ENCODE measurements around the gene PEPD.

PEPD gene

GRCh38 chr19:33450689-33451088 lies 70.9 kb downstream of the PEPD start:
- no peak for DNase-seq (ENCODE audit: extremely low spot score)
- CTCF ChIA-PET = no interaction called here
- POLR2A ChIA-PET = no interaction called here
- TF ChIP-seq SP1 (IDR thresholded peaks at IDR 0.05) (no peak), NFRKB (IDR thresholded peaks at IDR 0.05) (no peak), L3MBTL2 (conservative IDR thresholded peaks at IDR 0.05) (no peak), ZNF384 (IDR thresholded peaks at IDR 0.05) (no peak), ARNT (IDR thresholded peaks at IDR 0.05) (no peak), ELF4 (IDR thresholded peaks at IDR 0.05) (no peak), FOXM1 (IDR thresholded peaks at IDR 0.05; ENCODE audit: borderline replicate concordance) (no peak), BHLHE40 (IDR thresholded peaks at IDR 0.05; ENCODE audit: borderline replicate concordance) (no peak)
- TF ChIP-seq, protein P1, sequence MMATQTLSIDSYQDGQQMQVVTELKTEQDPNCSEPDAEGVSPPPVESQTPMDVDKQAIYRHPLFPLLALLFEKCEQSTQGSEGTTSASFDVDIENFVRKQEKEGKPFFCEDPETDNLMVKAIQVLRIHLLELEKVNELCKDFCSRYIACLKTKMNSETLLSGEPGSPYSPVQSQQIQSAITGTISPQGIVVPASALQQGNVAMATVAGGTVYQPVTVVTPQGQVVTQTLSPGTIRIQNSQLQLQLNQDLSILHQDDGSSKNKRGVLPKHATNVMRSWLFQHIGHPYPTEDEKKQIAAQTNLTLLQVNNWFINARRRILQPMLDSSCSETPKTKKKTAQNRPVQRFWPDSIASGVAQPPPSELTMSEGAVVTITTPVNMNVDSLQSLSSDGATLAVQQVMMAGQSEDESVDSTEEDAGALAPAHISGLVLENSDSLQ (IDR thresholded peaks at IDR 0.05) = no peak

DNA sequence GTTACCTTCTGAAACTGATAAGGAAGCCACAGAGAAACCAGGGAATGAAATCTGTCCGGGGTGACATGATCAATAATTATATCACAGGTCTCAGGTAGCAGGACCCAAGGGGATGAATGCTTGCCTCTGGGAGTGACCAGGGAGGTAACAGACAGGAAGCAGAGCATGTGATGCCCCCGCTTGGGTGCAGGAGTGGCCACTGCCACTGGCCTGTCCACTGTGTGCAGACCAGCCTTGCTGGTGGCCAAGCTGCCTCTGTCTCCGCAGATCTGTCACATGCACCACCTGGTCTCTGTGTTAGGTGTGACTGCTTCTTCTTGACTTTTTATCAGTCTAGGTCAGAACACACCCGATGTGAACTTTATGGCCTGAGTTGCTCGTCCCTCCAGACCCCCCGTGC lies 71.8 kb downstream of the PEPD start:
- DNase-seq (ENCODE audit: extremely low spot score) = no peak
- TF ChIP-seq ARNT (IDR thresholded peaks at IDR 0.05) (no peak), SP1 (IDR thresholded peaks at IDR 0.05) (no peak), CTBP1 (IDR thresholded peaks at IDR 0.05; ENCODE audit: borderline replicate concordance) (no peak), FOXM1 (IDR thresholded peaks at IDR 0.05; ENCODE audit: borderline replicate concordance) (no peak), NFRKB (IDR thresholded peaks at IDR 0.05) (no peak), FOXK2 (IDR thresholded peaks at IDR 0.05) (no peak), ELF4 (IDR thresholded peaks at IDR 0.05) (no peak), SUZ12 (IDR thresholded peaks at IDR 0.05) (no peak), HDGF (IDR thresholded peaks at IDR 0.05; ENCODE audit: borderline replicate concordance) (no peak), ZNF384 (IDR thresholded peaks at IDR 0.05) (no peak), BHLHE40 (IDR thresholded peaks at IDR 0.05; ENCODE audit: borderline replicate concordance) (no peak), TARDBP (IDR thresholded peaks at IDR 0.05) (no peak), LEF1 (IDR thresholded peaks at IDR 0.05; ENCODE audit: borderline replicate concordance) (no peak)
- CTCF ChIA-PET = no interaction called here
- POLR2A ChIA-PET = no interaction called here

DNA sequence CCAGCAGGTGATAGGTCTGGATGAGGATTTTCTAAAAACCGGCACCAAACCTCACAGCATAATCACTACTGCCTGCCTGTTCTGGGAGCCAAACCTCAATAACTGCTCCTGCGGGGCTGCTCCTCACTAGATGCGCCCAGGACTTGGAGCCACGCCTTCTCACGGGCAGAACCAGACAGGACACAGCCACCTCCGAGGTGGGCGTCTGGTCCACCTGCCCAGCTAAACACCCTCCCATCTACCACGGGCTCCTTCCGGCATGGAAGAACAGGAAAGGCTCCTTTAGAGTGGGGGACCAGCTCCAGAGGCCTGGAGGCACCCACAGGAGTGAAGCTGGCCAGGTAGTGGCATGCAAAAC lies 73.5 kb downstream of the PEPD start:
- POLR2A ChIA-PET = no interaction called here
- no peak for DNase-seq (ENCODE audit: extremely low spot score)
- CTCF ChIA-PET = no interaction called here
- TF ChIP-seq TARDBP (IDR thresholded peaks at IDR 0.05) (no peak), ZNF384 (IDR thresholded peaks at IDR 0.05) (no peak)

DNA sequence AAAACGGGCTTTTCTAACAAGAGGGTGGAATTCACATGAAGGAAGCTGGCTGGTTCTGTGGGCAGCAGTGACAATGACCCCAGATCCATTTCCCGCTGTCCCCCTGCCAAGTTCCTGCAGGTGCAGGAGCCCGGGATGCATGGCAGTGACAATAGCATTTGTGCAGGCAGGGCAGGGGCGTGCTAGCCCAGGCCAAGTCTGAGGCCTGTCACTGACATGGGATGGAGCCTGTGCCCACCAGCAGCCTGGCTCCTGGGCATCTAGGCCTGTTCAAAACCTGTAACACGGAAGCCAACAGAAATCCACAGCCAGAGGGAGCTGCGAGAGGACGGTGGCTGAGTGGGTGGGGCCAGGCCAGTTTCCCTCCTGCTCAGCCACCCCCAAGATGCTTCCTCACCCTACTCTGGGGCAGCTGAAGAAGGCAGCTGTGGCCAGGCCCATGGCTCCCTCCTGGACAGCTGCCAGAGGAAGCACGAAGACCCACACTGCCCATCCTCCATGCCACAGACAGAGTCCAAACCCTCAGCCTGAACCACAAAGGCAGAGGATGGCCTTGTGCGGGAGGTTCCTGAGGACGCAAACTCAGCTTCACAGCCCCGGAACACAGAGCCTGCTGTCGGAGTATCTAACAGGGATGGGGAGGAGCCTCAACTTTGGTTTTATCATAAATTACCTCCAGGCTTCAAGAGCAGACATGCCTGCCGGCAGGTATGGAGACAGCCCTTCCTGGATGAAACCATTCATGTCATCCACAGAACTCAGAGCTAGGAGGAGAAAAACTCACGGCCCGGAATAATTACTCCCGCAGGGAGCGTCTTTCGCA lies 74.0 kb downstream of the PEPD start:
- ChIA-PET CTCF (interaction anchor here (0.6 kb wide), 1 partner anchor 43 kb away, joined by 3 read pairs; no protein-coding TSS in a partner anchor), POLR2A (no interaction called here)
- TF ChIP-seq TARDBP (IDR thresholded peaks at IDR 0.05) = no peak
- TF ChIP-seq HDGF (IDR thresholded peaks at IDR 0.05; ENCODE audit: borderline replicate concordance) = no peak
- no peak for TF ChIP-seq SP1 (IDR thresholded peaks at IDR 0.05)
- no peak for TF ChIP-seq FOXA1 (IDR thresholded peaks at IDR 0.05)
- TF ChIP-seq, protein P1 (IDR thresholded peaks at IDR 0.05) = no peak
- TF ChIP-seq ELF4 (IDR thresholded peaks at IDR 0.05) = no peak
- no peak for TF ChIP-seq ARNT (IDR thresholded peaks at IDR 0.05)
- TF ChIP-seq BHLHE40 (IDR thresholded peaks at IDR 0.05; ENCODE audit: borderline replicate concordance) = no peak
- TF ChIP-seq SUZ12 (IDR thresholded peaks at IDR 0.05) = no peak
- no peak for TF ChIP-seq FOXM1 (IDR thresholded peaks at IDR 0.05; ENCODE audit: borderline replicate concordance)
- no peak for TF ChIP-seq CTBP1 (IDR thresholded peaks at IDR 0.05; ENCODE audit: borderline replicate concordance)
- no peak for TF ChIP-seq L3MBTL2 (conservative IDR thresholded peaks at IDR 0.05)
- TF ChIP-seq ZNF384 (IDR thresholded peaks at IDR 0.05) = no peak
- no peak for TF ChIP-seq LEF1 (IDR thresholded peaks at IDR 0.05; ENCODE audit: borderline replicate concordance)
- no peak for TF ChIP-seq FOXK2 (IDR thresholded peaks at IDR 0.05)
- no peak for DNase-seq (ENCODE audit: extremely low spot score)

- no peak for DNase-seq (ENCODE audit: extremely low spot score)
- no peak for TF ChIP-seq ARNT (IDR thresholded peaks at IDR 0.05)
- TF ChIP-seq ZNF384 (IDR thresholded peaks at IDR 0.05) = no peak
- TF ChIP-seq FOXK2 (IDR thresholded peaks at IDR 0.05) = no peak
- TF ChIP-seq, protein P1 (IDR thresholded peaks at IDR 0.05) = no peak
- TF ChIP-seq TARDBP (IDR thresholded peaks at IDR 0.05) = no peak
- TF ChIP-seq FOXA1 (IDR thresholded peaks at IDR 0.05) = no peak
- CTCF ChIA-PET = interaction anchor here (0.6 kb wide), 1 partner anchor 44 kb away, joined by 3 read pairs; no protein-coding TSS in a partner anchor
- POLR2A ChIA-PET = no interaction called here
Measured at GRCh38 chr19:33446330-33447293, 75.0 kb downstream of the PEPD start.

Measured in HEK293T (cell line).